ENCODE results near the gene ZFR2.
A peak's percentile ranks its signal among the peaks of the same experiment; 100 is the strongest.

The ZFR2 gene

GRCh38 chr19:3849787-3850186 lies 19.1 kb downstream of the ZFR2 start:
- TF ChIP-seq CREB5 (CRISPR knock-in tag; IDR thresholded peaks at IDR 0.05; ENCODE audit: low read depth) (no peak), GLIS3 (CRISPR knock-in tag; IDR thresholded peaks at IDR 0.05) (no peak), ZNF565 (CRISPR knock-in tag; conservative IDR thresholded peaks at IDR 0.05; ENCODE audit: low read depth) (no peak), TOX (CRISPR knock-in tag; IDR thresholded peaks at IDR 0.05; ENCODE audit: borderline replicate concordance) (no peak), TSHZ2 (CRISPR knock-in tag; IDR thresholded peaks at IDR 0.05) (no peak), PATZ1 (CRISPR knock-in tag; IDR thresholded peaks at IDR 0.05; ENCODE audit: borderline replicate concordance) (no peak), BACH2 (CRISPR knock-in tag; IDR thresholded peaks at IDR 0.05; ENCODE audit: borderline replicate concordance) (no peak), ZFP30 (CRISPR knock-in tag; IDR thresholded peaks at IDR 0.05) (no peak), ISL1 (CRISPR knock-in tag; IDR thresholded peaks at IDR 0.05) (no peak), RARB (CRISPR knock-in tag; IDR thresholded peaks at IDR 0.05) (no peak), CSDC2 (CRISPR knock-in tag; IDR thresholded peaks at IDR 0.05) (no peak), OSR1 (CRISPR knock-in tag; IDR thresholded peaks at IDR 0.05) (no peak)
- ATAC-seq: no peak

GRCh38 chr19:3849092-3849491 lies 19.7 kb downstream of the ZFR2 start:
- peak; percentile 76 for ATAC-seq
- TF ChIP-seq TSHZ2 (CRISPR knock-in tag; IDR thresholded peaks at IDR 0.05): no peak
- no peak for TF ChIP-seq CSDC2 (CRISPR knock-in tag; IDR thresholded peaks at IDR 0.05)
- no peak for TF ChIP-seq ZNF70 (CRISPR knock-in tag; IDR thresholded peaks at IDR 0.05)
- no peak for TF ChIP-seq TOX (CRISPR knock-in tag; IDR thresholded peaks at IDR 0.05; ENCODE audit: borderline replicate concordance)
- no peak for TF ChIP-seq ZFP3 (CRISPR knock-in tag; IDR thresholded peaks at IDR 0.05)
- no peak for TF ChIP-seq PATZ1 (CRISPR knock-in tag; IDR thresholded peaks at IDR 0.05; ENCODE audit: borderline replicate concordance)
- TF ChIP-seq PPARA (CRISPR knock-in tag; IDR thresholded peaks at IDR 0.05; ENCODE audit: borderline replicate concordance): no peak
- no peak for TF ChIP-seq ZNF8 (CRISPR knock-in tag; IDR thresholded peaks at IDR 0.05)
- TF ChIP-seq ARNTL (CRISPR knock-in tag; IDR thresholded peaks at IDR 0.05; ENCODE audit: borderline replicate concordance, low read depth): no peak
- no peak for TF ChIP-seq OSR1 (CRISPR knock-in tag; IDR thresholded peaks at IDR 0.05)
- no peak for TF ChIP-seq RARB (CRISPR knock-in tag; IDR thresholded peaks at IDR 0.05)
- no peak for TF ChIP-seq TCF4 (CRISPR knock-in tag; IDR thresholded peaks at IDR 0.05; ENCODE audit: borderline replicate concordance)
- TF ChIP-seq ZC3H10 (CRISPR knock-in tag; IDR thresholded peaks at IDR 0.05): no peak
- TF ChIP-seq SNAI2 (CRISPR knock-in tag; IDR thresholded peaks at IDR 0.05): no peak

GRCh38 chr19:3844596-3844995 lies 24.2 kb downstream of the ZFR2 start:
- ATAC-seq: peak; percentile 60
- TF ChIP-seq ZC3H10 (CRISPR knock-in tag; IDR thresholded peaks at IDR 0.05) (no peak), PATZ1 (CRISPR knock-in tag; IDR thresholded peaks at IDR 0.05; ENCODE audit: borderline replicate concordance) (no peak), OSR1 (CRISPR knock-in tag; IDR thresholded peaks at IDR 0.05) (no peak), PPARA (CRISPR knock-in tag; IDR thresholded peaks at IDR 0.05; ENCODE audit: borderline replicate concordance) (no peak), ESRRG (CRISPR knock-in tag; IDR thresholded peaks at IDR 0.05) (no peak), POU6F1 (CRISPR knock-in tag; IDR thresholded peaks at IDR 0.05; ENCODE audit: borderline replicate concordance, low read depth) (no peak), ZFP3 (CRISPR knock-in tag; IDR thresholded peaks at IDR 0.05) (no peak), TOX (CRISPR knock-in tag; IDR thresholded peaks at IDR 0.05; ENCODE audit: borderline replicate concordance) (no peak), SNAI2 (CRISPR knock-in tag; IDR thresholded peaks at IDR 0.05) (no peak), RARB (CRISPR knock-in tag; IDR thresholded peaks at IDR 0.05) (no peak), CSDC2 (CRISPR knock-in tag; IDR thresholded peaks at IDR 0.05) (no peak), ARNTL (CRISPR knock-in tag; IDR thresholded peaks at IDR 0.05; ENCODE audit: borderline replicate concordance, low read depth) (no peak), ZFP30 (CRISPR knock-in tag; IDR thresholded peaks at IDR 0.05) (no peak), ISL1 (CRISPR knock-in tag; IDR thresholded peaks at IDR 0.05) (no peak), GLIS3 (CRISPR knock-in tag; IDR thresholded peaks at IDR 0.05) (no peak), TCF4 (CRISPR knock-in tag; IDR thresholded peaks at IDR 0.05; ENCODE audit: borderline replicate concordance) (no peak)

All from SK-N-SH treated with all-trans-retinoic acid at 6 μM for 48 hours (cell line).